IMR-90 (cell line): ENCODE data around the gene DYNC1H1. TPM values are rescaled to one million over a fixed set of nuclear protein-coding genes. Genes with fewer than 3 reads are reported as not detected.

ENCODE experiments used
- ATAC-seq: fragments of 200-7000 bp; cut with Tn5 transposase; 2 replicates; pipeline ENCODE4 v1.9.1; 2020; ENCODE audit warnings: low read depth, mild to moderate bottlenecking, moderate library complexity
- BruUV-seq: library from RNA; stranded (reverse); fragments of 400-500 nt; replicated peaks from 2 replicates; lab custom pipeline; 2021; lab: Mats Ljungman, UMichigan
- CTCF ChIA-PET: fragments of 300-600 bp; formaldehyde crosslinking; extraction: SDS; loops from one replicate; lab custom pipeline; 2021; ENCODE audit warnings: antibody characterized with exemption; lab: Yijun Ruan, JAX
- POLR2A ChIA-PET: fragments of 300-600 bp; sonication (Branson Sonifier 250); formaldehyde crosslinking; loops from one replicate; lab custom pipeline; 2022; ENCODE audit warnings: antibody characterized with exemption; ENCODE audit not compliant: unreplicated experiment; lab: Charles Lee
- DNase-seq: peaks from one replicate; pipeline ENCODE4 v3.0.0; 2013
- H2AFZ ChIP-seq: replicated peaks from 2 replicates; pipeline ENCODE3; 2013; ENCODE audit warnings: low read length, mild to moderate bottlenecking; ENCODE audit not compliant: poor library complexity
- H2AK5ac ChIP-seq: 2 replicates; pipeline ENCODE4 v1.6.1; 2013; ENCODE audit warnings: low read depth, low read length, inconsistent platforms
- H2AK9ac ChIP-seq: replicated peaks from 2 replicates; pipeline ENCODE3; 2013; ENCODE audit warnings: mild to moderate bottlenecking, low read depth, low read length, moderate library complexity; ENCODE audit not compliant: poor library complexity
- H2BK120ac ChIP-seq: 2 replicates; pipeline ENCODE4 v1.6.1; 2013; ENCODE audit warnings: low read depth, low read length, inconsistent platforms
- H2BK15ac ChIP-seq: 3 replicates; pipeline ENCODE4 v1.6.1; 2013; ENCODE audit warnings: low read depth, low read length, inconsistent platforms
- H2BK20ac ChIP-seq: 2 replicates; pipeline ENCODE4 v1.6.1; 2013; ENCODE audit warnings: low read depth, mild to moderate bottlenecking, inconsistent platforms, low read length, moderate library complexity
- H2BK5ac ChIP-seq: 2 replicates; pipeline ENCODE4 v1.6.1; 2013; ENCODE audit warnings: mild to moderate bottlenecking, low read depth, low read length, inconsistent platforms; ENCODE audit not compliant: poor library complexity, severe bottlenecking
- H3K14ac ChIP-seq: replicated peaks from 2 replicates; pipeline ENCODE4 v1.6.1; 2013; ENCODE audit warnings: low read depth, low read length, inconsistent platforms
- H3K18ac ChIP-seq: 2 replicates; pipeline ENCODE4 v1.6.1; 2013; ENCODE audit warnings: low read depth, low read length, control low read depth
- H3K23ac ChIP-seq: 2 replicates; pipeline ENCODE4 v1.6.1; 2013; ENCODE audit warnings: low read depth, low read length, inconsistent platforms
- H3K27ac ChIP-seq: 2 replicates; pipeline ENCODE4 v1.5.1; 2013; ENCODE audit warnings: mild to moderate bottlenecking, control low read depth, low read length; ENCODE audit not compliant: insufficient read depth
- H3K27me3 ChIP-seq: 2 replicates; pipeline ENCODE4 v1.6.1; 2013; ENCODE audit warnings: low read length; ENCODE audit not compliant: control insufficient read depth, insufficient read depth
- H3K36me3 ChIP-seq: 2 replicates; pipeline ENCODE4 v1.6.1; 2013; ENCODE audit warnings: low read length, mixed read lengths; ENCODE audit not compliant: control insufficient read depth, insufficient read depth
- H3K4ac ChIP-seq: 2 replicates; pipeline ENCODE4 v1.6.1; 2013; ENCODE audit warnings: low read depth, low read length, inconsistent platforms
- H3K4me1 ChIP-seq: 2 replicates; pipeline ENCODE4 v1.6.1; 2013; ENCODE audit warnings: low read length, mixed read lengths; ENCODE audit not compliant: control insufficient read depth, insufficient read depth
- H3K4me2 ChIP-seq: 2 replicates; pipeline ENCODE4 v1.6.1; 2013; ENCODE audit warnings: low read depth, mild to moderate bottlenecking, control low read depth, low read length, moderate library complexity
- H3K4me3 ChIP-seq: 2 replicates; pipeline ENCODE4 v1.5.1; 2013; ENCODE audit warnings: low read depth, mild to moderate bottlenecking, control low read depth, low read length, moderate library complexity; ENCODE audit not compliant: insufficient read depth
- H3K56ac ChIP-seq: 2 replicates; pipeline ENCODE4 v1.6.1; 2013; ENCODE audit warnings: low read length, inconsistent platforms; ENCODE audit not compliant: insufficient read depth; ENCODE audit errors: extremely low read depth
- H3K79me1 ChIP-seq, 2 experiments: 2 replicates each; pipeline ENCODE4 v1.6.1; 2013; ENCODE audit warnings: low read length in 2 of 2, inconsistent platforms in 1 of 2, low read depth in 1 of 2
- H3K9ac ChIP-seq: 2 replicates; pipeline ENCODE4 v1.6.1; 2013; ENCODE audit warnings: low read depth, low read length, control low read depth
- H3K9me1 ChIP-seq: 2 replicates; pipeline ENCODE4 v1.6.1; 2013; ENCODE audit warnings: low read length, inconsistent platforms; ENCODE audit not compliant: insufficient read depth
- H3K9me3 ChIP-seq: 2 replicates; pipeline ENCODE4 v1.6.1; 2013; ENCODE audit warnings: low read length; ENCODE audit not compliant: control insufficient read depth, insufficient read depth
- H4K20me1 ChIP-seq: 2 replicates; pipeline ENCODE4 v1.6.1; 2013; ENCODE audit warnings: low read length, inconsistent platforms; ENCODE audit not compliant: insufficient read depth
- H4K5ac ChIP-seq: 2 replicates; pipeline ENCODE4 v1.6.1; 2013; ENCODE audit warnings: mild to moderate bottlenecking, low read depth, low read length, control low read depth
- H4K8ac ChIP-seq, 2 experiments: 2 replicates each; pipeline ENCODE4 v1.6.1; 2013; ENCODE audit warnings: low read depth in 2 of 2, low read length in 2 of 2, control low read depth in 1 of 2, inconsistent platforms in 1 of 2
- H4K91ac ChIP-seq: 2 replicates; pipeline ENCODE4 v1.6.1; 2013; ENCODE audit warnings: low read depth, low read length, inconsistent platforms; ENCODE audit not compliant: insufficient read depth
- FOS ChIP-seq: fragments of 150-350 bp; IDR thresholded peaks from 2 replicates; pipeline ENCODE4 v1.6.1; 2016; ENCODE audit warnings: low read depth, low read length
- MAFK ChIP-seq: IDR thresholded peaks from 2 replicates; pipeline ENCODE4 v1.6.1; 2012; ENCODE audit warnings: low read depth, low read length, improper control_type of control experiment
- WGBS, 2 experiments: methylation state at CpG; one replicate each; pipeline versions ENCODE4 v1.1.5 to v1.1.7; 2013; ENCODE audit warnings: missing lambda C conversion rate in 2 of 2; ENCODE audit not compliant: insufficient read length in 1 of 2; ENCODE audit errors: extremely low coverage in 2 of 2; 5-methylcytosine and 5-hydroxymethylcytosine counted together
- dilution Hi-C: fragments of 300-500 bp; cut with HindIII; formaldehyde crosslinking; loops from one replicate; pipeline ENCODE4 v1.14.3; 2018; ENCODE audit warnings: low sequenced_read_pairs; ENCODE audit not compliant: unreplicated experiment
- in situ Hi-C: fragments of 300-500 bp; cut with MboI; formaldehyde crosslinking; loops from 3 replicates; pipeline ENCODE4 v1.14.3; 2019; ENCODE audit warnings: low sequenced_read_pairs, inconsistent platforms, mixed read lengths
- intact Hi-C: fragments of 100-400 bp; cut with micrococcal nuclease; formaldehyde crosslinking; loops from 2 replicates; pipeline ENCODE4 v1.10.0; 2022
- polyA plus RNA-seq, 3 experiments: library from polyadenylated mRNA; depleted of rRNA; stranded (reverse); fragments of >200 nt; gene quantifications; 2 replicates each; pipeline ENCODE4 v1.2.3, GENCODE V29; 2012; ENCODE audit warnings: low replicate concordance in 1 of 3
- total RNA-seq: library from RNA; depleted of rRNA; stranded (reverse); fragments of >200 nt; gene quantifications from 2 replicates; pipeline ENCODE4 v1.2.3, GENCODE V29; 2012

Gene DYNC1H1
- total and polyA plus RNA-seq, 2 of the 4 experiments (the other 2 are of a cell fraction) = 240 to 670 TPM

DNA sequence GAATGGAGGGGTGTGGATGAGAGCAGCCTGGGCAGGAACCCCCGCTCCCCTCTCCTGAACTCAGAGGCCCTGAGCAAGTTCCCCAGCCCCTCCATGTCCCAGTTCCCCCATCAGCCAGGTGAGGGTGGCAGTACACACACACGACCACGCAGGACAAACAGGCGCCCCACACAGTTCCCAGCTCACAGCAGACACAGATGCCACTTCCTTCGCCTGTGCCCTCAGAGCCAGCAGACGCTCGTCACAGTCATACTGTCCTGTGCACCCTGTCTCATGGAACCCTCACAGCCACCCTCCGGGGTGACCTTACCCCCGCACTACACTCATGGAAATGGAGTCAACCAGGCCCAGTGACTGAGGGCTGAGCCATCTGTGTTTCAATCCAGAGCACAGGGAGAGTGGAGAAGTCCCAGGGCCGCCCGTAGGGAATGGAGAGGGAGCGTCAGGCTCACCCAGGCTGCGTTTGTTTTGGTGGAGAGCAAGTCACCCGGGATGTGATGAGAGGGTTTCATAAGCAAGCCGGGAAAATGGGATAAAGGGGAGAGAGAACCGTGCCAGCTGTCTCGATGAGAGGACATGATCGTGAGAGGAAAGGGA lies 47.5 kb upstream of the DYNC1H1 start:
- Histone ChIP-seq H3K27ac (no peak overlapping the region), H3K4ac (no peak overlapping the region), H3K36me3 (peaks cover 13% of the 10 kb centered on the region), H3K56ac (no peak overlapping the region), H3K9me3 (no peaks in the 10 kb centered on the region), H4K91ac (no peak overlapping the region), H2AFZ (no peak overlapping the region), H3K9ac (no peak overlapping the region), H2BK20ac (no peak overlapping the region), H2AK9ac (peak overlapping the region; percentile 82), H3K18ac (no peak overlapping the region), H3K4me3 (no peak overlapping the region), H3K23ac (no peak overlapping the region), H2BK120ac (no peak overlapping the region), H4K5ac (no peak overlapping the region), H2BK15ac (no peak overlapping the region), H2BK5ac (no peak overlapping the region), H3K4me1 (no peaks in the 10 kb centered on the region), H3K27me3 (no peaks in the 10 kb centered on the region), H3K79me1 (peaks cover 0 to 13% of the 10 kb centered on the region in 2 experiments; a peak in 1 of 4 replicates), H4K20me1 (no peaks in the 10 kb centered on the region), H4K8ac (no peak overlapping the region), H3K4me2 (no peak overlapping the region), H2AK5ac (no peak overlapping the region), H3K9me1 (no peaks in the 10 kb centered on the region; the same call in 1 of the 2 replicates), H3K14ac (no peak overlapping the region)
- ATAC-seq (no peak), DNase-seq (no peak)
- WGBS, 2 experiments = 52% methylated on average over 10 of the region's 18 CpGs; no CpG with 5 or more reads in 1 of the 2 experiments
- in situ Hi-C loops = no loop called here
- CTCF ChIA-PET = no interaction called here
- POLR2A ChIA-PET = no interaction called here
- no peak for TF ChIP-seq MAFK
- no peak for TF ChIP-seq FOS
- intact Hi-C loops = no loop called here
- no TSS peak for BruUV-seq
- dilution Hi-C loops = no loop called here
